DND-41 (cell line): Measurements from ENCODE around the gene KRTAP2-4.
"Not testable (repeated sequence)": the region's sequence is repeated elsewhere in the genome, so short reads cannot be mapped to it uniquely, and the experiment has no call there.

Source experiments
- ATAC-seq: fragments of 200-7000 bp; cut with Tn5 transposase; 3 replicates; pipeline ENCODE4 v1.9.1; 2021; ENCODE audit warnings: low read depth; ENCODE audit not compliant: insufficient read depth
- DNase-seq: peaks from one replicate; pipeline ENCODE4 v3.0.0-alpha.2; 2020
- H2AFZ ChIP-seq: 2 replicates; pipeline ENCODE4 v1.6.0; 2012; ENCODE audit warnings: low read depth, low read length
- H3K27ac ChIP-seq: 2 replicates; pipeline ENCODE4 v1.5.1; 2012; ENCODE audit warnings: low read length, inconsistent platforms
- H3K27me3 ChIP-seq: fragments of 200-600 bp; sonication (generic); 2 replicates; pipeline ENCODE4 v1.6.0; 2012; ENCODE audit warnings: low read length, mild to moderate bottlenecking, inconsistent platforms; ENCODE audit not compliant: insufficient read depth, poor library complexity
- H3K36me3 ChIP-seq: 2 replicates; pipeline ENCODE4 v1.5.1; 2012; ENCODE audit warnings: low read length, inconsistent platforms; ENCODE audit not compliant: insufficient read depth
- H3K4me1 ChIP-seq: 2 replicates; pipeline ENCODE4 v1.5.1; 2012; ENCODE audit warnings: mild to moderate bottlenecking, low read length; ENCODE audit not compliant: insufficient read depth
- H3K4me2 ChIP-seq: 2 replicates; pipeline ENCODE4 v1.6.0; 2012; ENCODE audit warnings: mild to moderate bottlenecking, moderate library complexity, low read length, inconsistent platforms; ENCODE audit not compliant: insufficient read depth
- H3K4me3 ChIP-seq, 2 experiments: fragments of 200-600 bp in 1 of 2; shearing (Covaris generic) in 1 of 2; 2 replicates each; pipeline ENCODE4 v1.5.1; 2012 to 2016; ENCODE audit warnings: inconsistent platforms in 2 of 2, low read length in 2 of 2, mild to moderate bottlenecking in 2 of 2, low read depth in 1 of 2, moderate library complexity in 1 of 2
- H3K79me2 ChIP-seq: 2 replicates; pipeline ENCODE4 v1.6.0; 2012; ENCODE audit warnings: low read length, inconsistent platforms; ENCODE audit not compliant: insufficient read depth
- H3K9ac ChIP-seq: 2 replicates; pipeline ENCODE4 v1.6.0; 2012; ENCODE audit warnings: low read depth, mild to moderate bottlenecking, inconsistent platforms, low read length, moderate library complexity
- H3K9me3 ChIP-seq: 2 replicates; pipeline ENCODE4 v1.5.1; 2012; ENCODE audit warnings: low read length, moderate library complexity, mild to moderate bottlenecking, inconsistent platforms; ENCODE audit not compliant: insufficient read depth, severe bottlenecking
- H4K20me1 ChIP-seq: 2 replicates; pipeline ENCODE4 v1.6.0; 2012; ENCODE audit warnings: low read length; ENCODE audit not compliant: insufficient read depth
- CTCF ChIP-seq: IDR thresholded peaks from 2 replicates; pipeline ENCODE4 v1.5.1; 2012; ENCODE audit warnings: borderline replicate concordance, low read length, moderate library complexity, mild to moderate bottlenecking; ENCODE audit not compliant: poor library complexity, severe bottlenecking; ENCODE audit errors: extremely low read depth
- EZH2 ChIP-seq: IDR thresholded peaks from 3 replicates; pipeline ENCODE4 v1.6.1; 2012; ENCODE audit warnings: borderline replicate concordance, low read depth, mild to moderate bottlenecking, moderate library complexity, low read length, inconsistent platforms; ENCODE audit not compliant: severe bottlenecking

KRTAP2-4 gene

DNA sequence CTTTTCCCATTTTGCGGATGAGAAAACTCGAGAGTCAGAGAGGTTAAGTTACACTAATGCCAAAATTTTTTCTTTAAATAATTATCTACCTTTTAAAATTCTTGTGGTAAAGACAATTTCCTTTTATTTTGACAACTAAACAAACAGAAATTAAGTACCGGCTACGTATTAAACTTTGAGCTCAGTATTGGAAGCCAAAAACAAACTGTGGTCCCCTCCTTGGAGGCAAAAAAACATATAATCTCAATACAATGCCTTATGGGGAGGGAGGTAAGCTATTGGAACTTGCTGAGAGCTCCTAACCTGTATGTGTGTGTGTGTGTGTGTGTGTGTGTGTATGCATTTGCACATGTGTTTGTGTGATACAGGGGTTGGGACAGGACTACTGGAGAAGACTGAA is 2.2 kb downstream of the KRTAP2-4 start:
- no peaks in the 10 kb centered on the region for H3K36me3 ChIP-seq
- no peaks in the 10 kb centered on the region for H3K4me1 ChIP-seq
- H3K27ac ChIP-seq: no peak overlapping the region

DNA sequence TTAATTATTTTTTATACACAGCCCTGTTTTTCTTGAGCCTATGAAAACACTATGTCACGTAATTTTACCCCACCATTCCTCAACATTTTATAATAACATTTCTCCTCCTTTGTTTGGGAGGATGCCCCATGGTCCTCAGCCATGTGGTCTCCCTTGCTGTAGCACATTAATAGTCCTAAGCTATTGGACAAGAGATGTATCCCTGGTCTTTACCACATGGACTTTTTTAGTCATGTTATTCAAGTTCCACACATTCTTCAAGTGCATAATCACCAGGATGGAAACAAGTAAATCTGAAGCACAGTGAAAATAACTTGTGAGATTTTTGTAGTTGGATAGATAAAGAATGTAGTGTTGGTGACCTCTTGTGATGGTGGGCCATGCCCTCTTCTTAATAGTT is 3.7 kb downstream of the KRTAP2-4 start:
- no peaks in the 10 kb centered on the region for H3K27me3 ChIP-seq
- no peak overlapping the region for H2AFZ ChIP-seq
- H3K36me3 ChIP-seq: no peaks in the 10 kb centered on the region
- no peaks in the 10 kb centered on the region for H4K20me1 ChIP-seq
- no peaks in the 10 kb centered on the region for H3K4me1 ChIP-seq
- H3K9ac ChIP-seq: no peak overlapping the region
- H3K79me2 ChIP-seq: no peaks in the 10 kb centered on the region
- H3K27ac ChIP-seq: no peak overlapping the region
- no peak overlapping the region for H3K4me2 ChIP-seq
- ATAC-seq (no peak), DNase-seq (no peak)
- H3K4me3 ChIP-seq: no peak overlapping the region
- H3K9me3 ChIP-seq: no peaks in the 10 kb centered on the region
- TF ChIP-seq EZH2: no peak
- no peak for TF ChIP-seq CTCF

More for the DNA sequence above, 2.2 kb downstream of the KRTAP2-4 start:
- Histone ChIP-seq H3K9me3 (no peaks in the 10 kb centered on the region), H3K9ac (no peak overlapping the region), H3K4me2 (no peak overlapping the region), H2AFZ (no peak overlapping the region), H3K79me2 (no peaks in the 10 kb centered on the region), H3K27me3 (no peaks in the 10 kb centered on the region), H3K4me3 (no peak overlapping the region), H4K20me1 (no peaks in the 10 kb centered on the region)
- DNase-seq: no peak
- TF ChIP-seq CTCF: no peak
- no peak for TF ChIP-seq EZH2
- ATAC-seq: no peak

DNA sequence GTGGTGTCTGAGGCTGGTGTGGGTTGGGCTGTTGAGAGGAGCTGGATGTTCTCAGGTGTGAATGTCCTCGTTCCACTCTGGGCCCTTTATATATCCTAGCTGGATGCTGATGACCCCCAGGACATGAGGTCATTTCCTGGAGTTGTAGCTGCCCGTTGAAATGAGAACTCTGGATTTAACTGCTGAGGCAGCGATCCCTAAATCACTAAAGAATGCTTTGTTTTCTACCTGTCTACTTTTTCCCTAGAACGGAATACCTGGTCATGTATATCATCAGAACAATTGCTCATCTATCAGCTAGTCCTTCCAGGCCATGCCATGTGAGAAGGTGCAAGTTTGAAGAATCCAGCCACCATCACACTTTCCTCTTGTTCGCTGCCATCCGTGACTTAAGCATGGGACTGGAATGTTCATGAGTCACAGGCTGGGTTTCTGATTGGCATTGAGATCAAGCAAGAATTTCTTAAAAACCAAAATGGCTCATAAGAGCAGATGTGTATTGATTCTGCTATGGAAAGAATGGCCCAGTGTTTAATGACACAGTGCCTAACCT is 5.6 kb downstream of the KRTAP2-4 start, which contains the start of gene KRTAP2-3:
TSS of gene KRTAP2-3 (minus strand) at position 63 of the 553 bp plus-strand sequence. CDS start 64 bp downstream, outside the sequence.
- Histone ChIP-seq H3K27me3 (no peaks in the 10 kb centered on the region), H3K4me1 (no peaks in the 10 kb centered on the region), H3K79me2 (no peaks in the 10 kb centered on the region), H3K4me2 (no peak within 1 kb of the TSS), H3K9me3 (no peaks in the 10 kb centered on the region), H3K27ac (no peak within 1 kb of the TSS), H3K9ac (no peak within 1 kb of the TSS), H2AFZ (no peak within 1 kb of the TSS), H3K4me3 (no peak within 1 kb of the TSS), H3K36me3 (no peaks in the 10 kb centered on the region), H4K20me1 (no peaks in the 10 kb centered on the region)
- DNase-seq: no peak
- TF ChIP-seq CTCF (no peak), EZH2 (no peak)
- no peak for ATAC-seq

DNA sequence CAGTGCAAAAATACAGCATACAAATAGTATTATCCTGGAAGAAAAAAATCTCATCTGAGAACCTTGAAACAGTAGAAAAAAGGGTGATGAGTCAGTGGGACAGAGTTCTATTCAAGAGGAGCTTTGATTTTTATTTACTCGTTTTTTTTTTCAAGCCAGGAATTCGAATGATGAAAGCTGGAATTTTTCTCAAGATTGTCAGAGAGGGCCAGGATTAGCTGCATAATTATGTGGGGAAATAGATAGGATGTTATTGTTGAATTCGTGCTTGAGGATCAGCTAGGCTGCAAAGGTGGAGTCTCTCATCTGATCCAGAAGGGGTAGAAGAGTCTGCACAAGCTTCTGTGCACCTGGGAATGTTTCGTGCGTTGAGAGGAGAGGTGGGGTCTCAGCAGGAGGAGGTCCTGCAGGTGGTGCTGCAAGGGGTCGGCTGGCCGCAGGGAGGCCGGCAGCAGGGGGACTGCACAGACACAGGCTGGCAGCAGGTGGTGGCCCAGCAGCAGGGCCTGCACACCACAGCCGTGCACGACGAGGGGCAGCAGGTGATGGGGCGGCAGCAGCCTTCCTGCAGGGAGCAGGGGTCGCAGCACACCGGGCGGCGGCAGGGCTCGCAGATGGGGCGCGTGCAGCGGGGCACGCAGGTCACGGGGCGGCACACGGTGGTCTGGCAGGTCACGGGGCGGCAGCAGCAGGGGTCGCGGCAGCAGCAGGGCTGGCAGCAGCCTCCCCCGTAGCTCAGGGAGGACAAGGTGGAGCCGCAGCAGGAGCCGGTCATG is 6.2 kb downstream of the KRTAP2-4 start:
- not testable (repeated sequence) for DNase-seq, ATAC-seq, H2AFZ ChIP-seq, H3K27ac ChIP-seq, H4K20me1 ChIP-seq, H3K9ac ChIP-seq, H3K27me3 ChIP-seq, H3K4me1 ChIP-seq, H3K4me2 ChIP-seq, H3K36me3 ChIP-seq, H3K4me3 ChIP-seq, H3K9me3 ChIP-seq, H3K79me2 ChIP-seq
